Placental epithelial cell (primary cell): Measurements from ENCODE around the gene MTHFR. TPM values are rescaled to one million over a fixed set of nuclear protein-coding genes. Genes with fewer than 3 reads are reported as not detected.

Experiments used
- small RNA-seq: library from RNA; depleted of rRNA; stranded (forward); fragments of <200 nt; gene quantifications from one replicate; pipeline ENCODE3, GENCODE V24; 2012
- total RNA-seq: library from RNA; depleted of rRNA; stranded (reverse); fragments of >200 nt; gene quantifications from 2 replicates; pipeline ENCODE4 v1.2.3, GENCODE V29; 2012

The MTHFR gene
- total RNA-seq: 29.1 and 33.0 TPM in 2 replicates

DNA sequence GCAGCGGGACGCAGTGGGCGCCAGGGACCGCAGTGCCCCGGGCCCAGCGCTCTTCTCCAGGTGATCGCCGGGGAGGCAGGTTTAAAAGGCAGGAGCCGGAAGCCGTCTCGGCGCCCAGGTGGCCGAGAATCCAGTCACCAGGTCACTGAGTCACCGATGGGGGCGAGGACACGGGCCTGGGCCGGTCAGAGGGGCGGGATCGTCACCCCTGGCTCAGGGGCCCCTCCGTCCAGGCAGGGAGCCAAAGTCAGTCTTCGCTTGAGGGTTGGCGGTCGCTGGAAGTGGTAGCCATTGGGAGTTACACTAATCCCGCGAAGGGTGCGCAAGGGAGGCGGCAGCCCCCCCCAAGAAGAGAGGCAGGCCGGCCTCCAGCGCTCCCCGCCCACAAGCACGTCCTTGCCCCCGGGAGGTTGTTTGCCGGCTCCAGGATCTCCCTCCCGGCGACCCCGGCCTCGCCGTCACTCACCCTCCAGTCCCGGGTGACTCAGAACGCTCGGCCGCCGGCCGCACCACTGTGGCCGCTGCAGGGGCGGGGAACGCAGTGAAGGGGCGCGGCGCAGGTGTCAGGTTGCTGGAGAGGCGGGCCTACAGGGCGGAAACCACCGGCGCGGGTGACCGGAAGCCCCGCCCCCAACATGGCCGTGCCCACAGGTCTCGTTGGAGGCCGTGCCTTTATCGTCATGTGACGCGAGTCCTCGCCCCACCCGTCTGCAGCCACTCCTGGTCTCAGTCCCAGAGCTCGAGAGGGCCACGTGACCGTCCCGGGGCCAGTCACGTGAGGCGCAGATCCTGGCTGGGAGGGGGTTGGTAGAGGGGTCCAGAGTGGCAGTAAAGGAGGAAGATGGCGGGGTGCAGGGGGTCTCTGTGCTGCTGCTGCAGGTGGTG lies at the start of gene MTHFR, which contains the start of gene CLCN6:
Gene MTHFR (minus strand): TSS at position 543 of the 885 bp plus-strand sequence. CDS start 2,848 bp downstream, outside the sequence.
Gene CLCN6 (plus strand): TSS at position 770 of the 885 bp plus-strand sequence. CDS start 72 bp downstream, at position 842.

DNA sequence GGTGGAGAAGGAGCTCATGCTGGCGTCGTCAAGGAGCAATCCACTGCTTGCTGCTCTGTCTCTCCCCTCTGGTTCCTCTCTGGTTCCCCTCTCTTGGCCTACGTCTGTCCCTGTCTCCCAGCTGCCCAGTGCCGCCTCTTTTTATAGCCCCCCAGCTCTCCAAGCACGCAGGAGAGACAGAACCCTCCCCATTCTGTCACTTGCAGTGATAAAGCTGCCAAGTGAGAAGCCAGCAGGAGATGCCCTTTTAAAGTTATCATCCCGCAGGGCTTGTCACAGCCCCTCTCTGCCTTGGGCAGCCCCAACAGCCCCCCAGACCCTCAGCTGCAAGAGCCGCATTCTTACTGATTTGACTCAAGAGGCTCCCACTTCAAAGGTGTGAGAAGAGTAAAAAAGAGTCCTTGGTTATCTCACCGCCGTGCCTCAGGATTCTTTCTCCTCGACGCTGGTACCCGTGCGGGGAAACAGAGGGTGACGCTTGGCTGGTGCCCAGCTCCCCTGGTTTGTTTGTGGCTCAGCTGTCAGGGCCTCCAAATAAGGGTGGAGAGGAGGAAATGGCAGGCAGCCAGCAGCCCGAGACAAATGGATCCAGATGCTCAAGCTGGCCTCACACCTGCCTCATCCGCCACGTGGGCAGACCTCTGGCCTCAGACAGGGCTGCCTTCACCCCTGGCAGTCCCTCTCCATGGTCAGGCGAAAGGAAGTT lies 42.1 kb upstream of the MTHFR start, which contains the start of gene NPPA:
Gene NPPA (minus strand): TSS at position 117 of the 706 bp plus-strand sequence. CDS start 99 bp downstream, at position 18.

GRCh38 chr1:11761988-11762406 lies 43.8 kb downstream of the MTHFR start, which contains the start of gene C1orf167:
Gene C1orf167, plus strand, starts transcription at chr1:11762193. Its CDS starts 2,208 bp downstream, at chr1:11764401.

GRCh38 chr1:11735854-11736745 lies 69.7 kb downstream of the MTHFR start, which contains the start of gene AGTRAP:
Gene AGTRAP, plus strand, starts transcription at chr1:11736136. Its CDS starts 73 bp downstream, at chr1:11736209.

Small RNA genes within 50 kb of the gene (small RNA-seq; reads per million reads assigned to genes)
- not detected for gene RF02156
- not detected for gene RF02157
- gene RF02158: not detected

Other genes starting within 250 kb of the MTHFR start
- 41.8 and 135 TPM in 2 replicates for gene FBXO2, start 151.5 kb downstream of the MTHFR start, total RNA-seq
- gene FBXO44, start 151.1 kb downstream of the MTHFR start, total RNA-seq: 20.7 and 33.4 TPM in 2 replicates
- 28.7 and 29.2 TPM in 2 replicates for gene FBXO6, start 141.8 kb downstream of the MTHFR start, total RNA-seq
- 42.3 and 56.1 TPM in 2 replicates for gene MAD2L2, start 124.8 kb downstream of the MTHFR start, total RNA-seq
- gene DRAXIN, start 114.3 kb downstream of the MTHFR start, total RNA-seq: under 0.01 TPM in 1 of 2 replicates, not detected in the other
- gene AGTRAP, start 69.8 kb downstream of the MTHFR start, total RNA-seq: 25.1 and 36.3 TPM in 2 replicates
- 0.39 TPM in 1 of 2 replicates, not detected in the other for gene C1orf167, start 43.8 kb downstream of the MTHFR start, total RNA-seq
- 5.5 and 12.0 TPM in 2 replicates for gene CLCN6, start 227 bp upstream of the MTHFR start, total RNA-seq
- gene NPPA, start 41.8 kb upstream of the MTHFR start, total RNA-seq: not detected in 2 replicates
- not detected in 2 replicates for gene NPPB, start 53.0 kb upstream of the MTHFR start, total RNA-seq
- gene KIAA2013, start 120.5 kb upstream of the MTHFR start, total RNA-seq: 66.7 and 98.5 TPM in 2 replicates
- gene PLOD1, start 128.8 kb upstream of the MTHFR start, total RNA-seq: 186 and 269 TPM in 2 replicates
- 38.9 and 65.7 TPM in 2 replicates for gene MFN2, start 174.5 kb upstream of the MTHFR start, total RNA-seq
- gene MIIP, start 213.5 kb upstream of the MTHFR start, total RNA-seq: 15.3 and 30.6 TPM in 2 replicates